HPDE6-E6E7 (cell line): Measurements from ENCODE around the gene DIRAS1.

Source experiments
- DNase-seq: peaks from one replicate; pipeline ENCODE4 v3.0.0; 2011; ENCODE audit warnings: missing footprints; ENCODE audit errors: extremely low spot score

DIRAS1 gene, protein sequence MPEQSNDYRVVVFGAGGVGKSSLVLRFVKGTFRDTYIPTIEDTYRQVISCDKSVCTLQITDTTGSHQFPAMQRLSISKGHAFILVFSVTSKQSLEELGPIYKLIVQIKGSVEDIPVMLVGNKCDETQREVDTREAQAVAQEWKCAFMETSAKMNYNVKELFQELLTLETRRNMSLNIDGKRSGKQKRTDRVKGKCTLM

DNA sequence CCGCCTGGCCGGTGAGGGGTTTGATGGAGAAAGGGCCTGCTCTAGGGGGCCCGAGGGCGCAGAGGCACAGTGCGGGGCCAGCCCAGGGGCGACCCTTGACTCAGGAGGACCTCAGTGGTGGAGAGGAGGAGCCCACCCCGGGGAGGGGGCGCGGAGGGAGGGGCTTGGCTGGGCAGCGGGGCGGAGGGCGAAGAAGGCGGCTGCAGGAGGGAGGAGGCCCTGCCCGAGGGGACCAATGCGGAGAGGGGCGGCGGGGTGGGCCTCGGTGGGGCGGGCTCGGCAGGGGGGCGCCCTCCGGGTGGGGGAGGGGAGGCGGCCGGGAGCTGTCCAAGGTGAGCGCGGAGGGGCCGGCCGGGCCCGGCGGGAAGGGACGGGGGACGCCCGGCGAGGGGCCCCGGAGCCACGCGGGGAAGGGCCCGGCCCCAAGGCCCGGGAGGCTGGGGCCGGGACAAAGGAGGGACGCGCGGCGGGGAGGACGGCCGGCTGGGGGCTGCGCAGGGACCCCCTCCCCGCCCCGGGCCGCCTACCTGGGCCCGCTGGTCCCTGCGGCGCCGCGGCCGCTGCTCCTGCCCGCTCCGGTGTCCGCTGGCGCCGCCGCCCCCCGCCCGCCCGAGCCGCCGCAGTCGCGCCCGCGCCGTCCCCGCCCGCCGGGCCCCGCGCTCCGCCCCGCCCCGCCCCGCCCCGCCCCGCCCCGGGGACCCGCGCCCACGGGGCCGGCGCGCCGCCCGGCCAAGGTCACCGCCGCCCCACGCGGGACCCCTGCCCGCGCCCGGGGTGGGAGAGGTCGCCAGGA lies at the start of gene DIRAS1:
TSS of gene DIRAS1 (minus strand) at position 596 of the 793 bp plus-strand sequence. CDS start 3,566 bp downstream, outside the sequence.
- no peak for DNase-seq

DNA sequence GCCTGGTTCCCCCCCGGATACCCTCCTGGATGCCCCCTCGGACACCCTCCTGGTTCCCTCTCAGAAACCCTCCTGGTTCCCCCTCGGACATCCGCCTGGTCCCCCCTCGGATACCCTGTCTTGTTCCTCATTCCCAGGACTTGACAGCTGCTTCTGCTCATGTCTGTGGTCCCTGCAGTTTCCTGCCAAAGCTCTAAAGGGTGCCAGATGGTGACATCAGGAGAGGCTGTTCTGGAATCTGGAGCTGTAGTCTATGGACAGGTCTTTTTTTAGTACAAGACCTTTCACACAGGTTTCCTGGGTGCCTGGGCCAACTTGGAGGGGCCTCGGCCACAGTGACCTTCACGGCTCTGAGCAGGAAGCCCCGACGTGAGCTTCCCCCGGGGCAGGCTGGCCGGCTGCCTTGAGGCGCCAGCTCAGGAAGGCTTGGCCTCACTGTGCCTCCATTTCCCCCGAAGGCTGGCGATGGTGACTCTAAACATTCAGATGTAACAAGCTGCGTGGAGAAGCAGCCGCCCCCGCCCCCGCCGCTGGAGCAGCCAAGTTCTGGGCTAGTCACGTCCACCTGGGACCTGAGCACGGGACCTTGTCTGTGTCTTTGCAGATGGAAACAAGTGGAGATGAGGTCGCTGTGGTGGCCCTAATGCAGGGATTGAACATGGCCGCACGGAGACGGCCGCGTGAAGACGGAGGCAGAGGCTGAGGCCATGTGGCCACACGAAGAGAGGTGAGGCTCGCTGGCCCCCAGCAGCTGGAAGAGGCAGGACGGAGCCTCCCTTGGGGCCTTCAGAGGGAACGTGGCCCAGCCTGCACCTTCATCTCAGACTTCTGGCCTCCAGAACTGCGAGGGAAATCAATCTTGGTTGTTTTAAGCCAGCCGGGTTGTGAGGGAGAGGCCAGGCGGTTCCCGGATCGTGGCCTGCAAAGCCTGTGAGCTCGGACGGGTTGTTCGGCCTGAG lies 49.2 kb upstream of the DIRAS1 start:
- DNase-seq: no peak

DNA sequence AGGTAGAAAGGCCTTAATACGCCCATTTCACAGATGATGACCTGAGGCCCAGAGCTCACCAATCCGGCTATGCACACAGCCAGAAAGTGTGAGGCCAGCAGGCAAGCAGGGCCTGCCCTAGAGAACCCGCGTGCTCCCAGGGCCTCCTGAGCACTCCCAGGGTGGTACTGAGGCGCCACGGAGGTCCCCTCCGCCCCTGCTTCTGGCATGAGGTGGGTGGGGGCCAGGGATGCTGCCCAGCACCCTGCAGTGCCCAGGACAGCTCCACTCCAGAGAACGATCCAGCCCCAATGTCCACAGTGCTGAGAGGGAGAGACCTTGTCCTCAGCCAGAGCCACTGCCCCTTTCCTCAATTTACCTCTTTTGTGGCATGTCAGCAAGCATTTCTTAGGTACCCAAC lies 48.0 kb upstream of the DIRAS1 start:
- DNase-seq: no peak

DNA sequence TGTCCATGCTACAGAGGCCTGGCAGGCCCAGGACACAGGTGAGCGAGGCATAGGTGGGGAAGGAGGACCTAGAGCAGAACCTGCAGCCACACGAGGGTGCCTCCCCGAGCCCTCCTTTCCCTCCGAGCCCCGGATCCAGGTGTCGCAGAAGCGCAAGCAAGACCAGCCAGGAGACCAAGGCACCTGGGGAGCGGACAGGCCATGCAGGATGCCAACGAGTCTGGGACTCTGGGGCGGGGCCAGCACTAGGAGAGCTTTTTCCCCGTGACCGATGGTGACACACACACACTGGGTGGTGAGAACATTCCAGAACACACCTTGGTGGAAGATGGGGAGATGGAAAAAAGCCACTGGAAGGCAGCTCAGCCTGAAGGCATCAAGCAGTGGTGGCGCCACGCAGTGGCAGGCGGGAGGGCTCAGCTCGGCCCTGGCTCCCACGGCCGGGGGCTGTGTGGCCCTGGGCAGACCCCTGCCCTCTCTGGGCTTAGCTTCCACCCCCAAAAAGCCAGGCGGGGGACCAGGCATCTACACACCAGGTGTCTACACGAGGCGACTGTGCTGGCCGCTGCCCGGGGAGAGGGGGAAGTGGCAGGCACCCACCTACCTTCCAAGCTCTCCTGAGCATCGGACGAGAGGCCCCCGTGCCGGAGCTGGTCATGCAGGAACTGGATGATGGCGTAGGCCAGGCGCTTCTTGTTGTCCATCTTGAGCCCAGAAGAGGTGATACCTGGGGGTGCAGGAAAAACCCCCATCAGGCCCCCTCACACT lies 47.4 kb upstream of the DIRAS1 start:
- no peak for DNase-seq

DNA sequence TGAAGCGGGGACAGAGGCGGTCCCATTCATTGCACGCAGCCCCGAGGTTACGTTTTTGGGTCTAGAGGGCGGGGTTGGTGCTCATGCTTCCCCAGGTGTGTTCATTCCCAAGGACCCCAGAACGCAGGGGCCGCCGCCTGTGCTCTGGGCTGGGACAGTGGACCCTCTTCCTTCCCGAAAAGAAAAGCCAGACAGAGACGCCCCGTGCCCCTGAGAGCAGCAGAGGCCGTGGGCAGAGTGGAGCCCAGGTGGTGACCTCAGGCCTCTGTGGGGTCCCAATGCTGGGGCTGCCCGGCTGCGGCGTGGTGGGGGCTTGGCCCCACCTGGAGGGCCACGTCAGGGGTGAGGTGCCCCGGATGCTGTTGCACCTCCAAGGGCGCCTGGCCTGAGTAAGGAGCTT lies 46.5 kb upstream of the DIRAS1 start:
- no peak for DNase-seq

DNA sequence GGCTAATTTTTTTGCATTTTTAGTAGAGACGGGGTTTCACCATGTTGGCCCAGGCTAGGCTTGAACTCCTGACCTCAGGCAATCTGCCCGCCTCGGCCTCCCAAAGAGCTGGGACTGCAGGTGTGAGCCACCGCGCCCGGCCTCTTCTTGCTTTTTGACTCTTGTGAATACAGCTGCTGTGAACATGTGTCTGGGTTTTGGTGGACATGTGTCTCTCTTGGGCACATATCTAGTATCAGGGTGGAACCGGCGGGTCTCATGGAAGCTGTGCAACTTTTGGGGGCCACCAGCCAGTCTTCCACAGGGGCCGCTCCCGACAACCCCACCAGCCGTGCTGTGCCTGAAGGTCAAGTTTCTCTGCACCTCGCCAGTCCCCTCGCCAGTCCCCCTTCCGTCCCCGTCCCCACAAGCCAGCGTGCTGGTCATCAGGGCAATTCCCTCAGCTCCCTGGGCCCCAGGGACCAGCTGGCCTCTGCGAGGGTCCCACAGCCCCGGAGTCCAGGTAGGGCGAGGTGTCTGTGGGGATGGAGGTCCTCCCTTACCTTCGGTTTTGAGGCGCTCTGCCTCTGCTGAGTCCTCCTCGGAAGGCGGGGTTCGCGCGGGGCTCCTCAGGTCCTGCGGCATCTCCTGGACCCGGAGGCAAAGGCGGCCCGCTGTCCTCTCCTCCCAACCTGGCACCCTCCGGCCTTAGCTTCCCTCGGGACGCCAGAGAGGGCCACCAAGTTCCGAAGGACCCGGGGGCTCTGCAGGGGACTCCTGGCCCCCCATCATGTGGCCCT lies 45.6 kb upstream of the DIRAS1 start:
- no peak for DNase-seq

DNA sequence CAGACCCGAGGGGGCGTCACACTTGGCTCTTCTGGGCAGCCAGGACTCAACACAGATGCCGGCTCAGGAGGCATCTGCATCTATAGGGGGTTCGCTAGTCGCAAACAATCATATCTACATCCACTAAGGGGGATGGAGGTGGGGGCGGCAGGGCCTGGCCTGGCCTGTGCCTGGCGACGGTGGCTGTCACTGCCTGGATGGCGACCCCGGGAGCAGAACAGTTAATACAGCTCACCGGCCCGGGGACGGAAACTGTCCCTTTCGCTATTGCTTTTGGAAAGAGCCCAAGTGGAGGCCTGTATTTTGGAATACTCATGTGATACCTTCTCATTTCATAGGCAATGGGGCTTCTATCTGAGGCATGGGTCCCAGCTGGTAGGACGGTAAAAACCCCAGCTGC lies 44.2 kb upstream of the DIRAS1 start:
- DNase-seq: no peak

DNA sequence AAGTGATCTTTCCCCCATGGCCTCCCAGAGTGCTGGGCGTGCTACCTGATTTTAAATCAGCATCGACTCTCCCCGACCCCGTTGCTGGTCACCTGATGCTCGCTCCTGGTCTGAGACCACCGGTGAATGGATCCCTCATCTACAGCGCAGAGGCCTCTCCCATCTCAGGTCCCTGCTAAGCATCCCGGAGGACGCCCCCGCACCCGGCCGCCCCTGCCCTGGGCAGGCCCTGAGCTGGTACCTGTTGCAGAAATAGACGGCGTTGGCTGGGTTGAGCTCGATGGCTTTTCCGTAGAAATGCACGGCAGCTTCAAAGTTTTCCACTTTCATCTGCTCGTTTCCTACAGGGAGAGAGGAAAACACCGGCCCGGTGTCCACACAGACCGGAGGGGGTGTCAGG lies 43.8 kb upstream of the DIRAS1 start:
- no peak for DNase-seq

DNA sequence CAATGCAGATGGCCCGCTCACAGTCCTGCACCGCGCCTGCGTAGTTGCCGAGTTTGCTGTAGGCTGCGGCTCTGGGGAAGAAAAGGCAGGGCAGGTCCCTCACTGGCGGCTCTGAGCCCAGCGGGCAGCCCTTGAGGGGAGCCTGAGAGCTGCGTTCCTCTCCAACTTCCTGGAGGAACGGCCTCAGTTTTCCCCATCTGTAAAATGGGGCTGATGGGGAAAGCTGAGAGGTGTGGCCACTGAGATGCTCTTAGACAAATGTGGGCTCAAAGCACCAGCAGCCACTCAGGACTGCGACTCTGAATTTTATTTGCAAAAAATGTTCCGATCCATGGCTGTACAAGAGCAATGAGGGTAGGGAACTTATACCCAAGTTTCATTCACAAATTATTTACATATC lies 42.5 kb upstream of the DIRAS1 start:
- DNase-seq: no peak

DNA sequence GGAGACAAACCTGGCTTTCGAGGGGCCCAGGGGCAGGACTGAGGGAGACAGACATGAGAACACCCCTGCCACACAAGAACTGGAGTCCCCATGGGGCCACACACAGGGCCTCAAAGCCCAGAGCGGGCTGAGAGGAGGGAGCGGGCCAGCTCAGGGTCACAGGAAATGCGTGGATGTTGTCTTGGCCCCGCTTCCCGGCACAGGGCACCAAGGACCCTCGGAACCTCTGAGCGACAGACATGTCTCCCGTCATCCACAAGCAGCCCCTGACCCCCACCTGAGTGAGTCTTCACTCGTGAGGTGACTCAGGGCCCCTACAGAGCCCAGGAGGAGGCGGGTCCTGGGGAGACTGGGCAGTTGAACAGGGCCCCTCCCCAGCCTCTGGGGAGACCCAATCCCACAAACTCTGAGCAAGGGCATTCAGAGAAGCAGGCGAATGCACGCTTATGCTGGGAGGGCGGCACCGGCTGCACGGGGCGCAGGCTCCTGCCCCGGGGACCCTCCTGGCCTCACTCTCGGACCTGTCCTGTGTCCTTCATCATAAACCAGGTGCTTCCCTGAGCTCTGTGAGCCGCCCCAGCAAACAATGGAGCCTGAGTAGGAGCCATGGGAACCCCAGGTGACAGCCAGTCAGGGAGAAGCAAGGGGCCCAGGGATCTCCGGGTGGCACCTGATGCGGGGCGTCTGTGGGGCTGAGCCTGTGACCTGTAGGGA lies 41.8 kb upstream of the DIRAS1 start:
- no peak for DNase-seq

DNA sequence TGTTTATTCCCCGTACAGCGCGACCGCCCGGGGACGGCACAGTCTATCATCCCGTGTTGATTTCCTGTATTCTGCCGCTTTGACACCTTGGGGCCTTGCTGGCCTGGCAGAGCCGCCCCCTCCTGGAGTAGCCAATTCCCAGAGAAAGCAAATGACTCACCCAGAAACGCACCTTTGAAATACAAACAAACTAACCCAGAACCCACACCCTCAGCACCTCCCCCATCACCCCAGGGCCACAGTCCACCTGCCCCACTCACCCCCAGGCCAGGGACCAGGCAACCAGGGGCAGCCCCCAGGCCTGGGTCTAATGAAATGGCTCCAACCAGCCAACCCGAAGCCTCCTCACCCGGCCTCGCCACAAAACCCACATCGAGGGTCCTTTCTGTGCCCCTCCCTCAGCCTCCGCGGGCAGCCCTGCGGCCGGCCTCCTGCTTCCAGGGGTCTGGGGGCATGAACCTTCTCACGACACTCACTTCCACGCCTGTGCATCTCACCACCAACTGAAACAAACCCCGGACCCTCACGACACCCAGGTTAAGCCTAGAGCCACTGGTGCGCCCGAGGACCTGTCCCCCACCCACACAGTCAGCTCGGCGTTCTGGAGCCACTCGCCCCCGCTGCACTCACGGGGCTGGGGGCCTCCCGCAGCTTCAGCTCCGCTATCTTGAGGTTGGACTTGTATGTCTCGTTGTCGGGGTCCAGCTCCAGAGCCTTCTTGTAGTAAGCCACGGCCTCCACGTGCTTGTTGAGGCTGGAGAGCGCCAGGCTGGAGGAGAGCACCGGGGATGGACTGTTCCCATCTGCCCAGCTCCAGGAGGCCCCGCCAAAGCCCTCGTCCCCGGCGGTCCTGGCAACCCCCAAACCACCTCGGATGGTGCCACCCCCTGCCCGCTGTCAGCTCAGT lies 41.0 kb upstream of the DIRAS1 start:
- no peak for DNase-seq

DNA sequence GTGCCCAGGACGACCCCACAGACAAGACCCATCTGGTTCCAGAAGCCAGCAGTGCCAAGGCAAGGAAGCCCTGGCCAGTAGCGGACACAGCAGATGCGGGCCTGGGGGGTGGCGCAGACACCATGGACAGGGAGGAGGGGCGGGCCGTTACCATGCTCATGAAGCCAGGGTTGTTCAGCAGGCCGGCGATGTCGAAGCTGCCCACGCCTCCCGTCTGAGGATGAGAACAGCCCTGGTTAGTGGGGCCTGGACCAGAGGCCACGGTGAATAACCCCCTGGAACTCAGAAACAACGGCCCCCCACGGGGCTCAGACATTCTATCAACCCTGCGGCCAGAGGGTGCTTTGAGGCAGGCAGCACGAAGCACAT lies 40.1 kb upstream of the DIRAS1 start:
- no peak for DNase-seq

DNA sequence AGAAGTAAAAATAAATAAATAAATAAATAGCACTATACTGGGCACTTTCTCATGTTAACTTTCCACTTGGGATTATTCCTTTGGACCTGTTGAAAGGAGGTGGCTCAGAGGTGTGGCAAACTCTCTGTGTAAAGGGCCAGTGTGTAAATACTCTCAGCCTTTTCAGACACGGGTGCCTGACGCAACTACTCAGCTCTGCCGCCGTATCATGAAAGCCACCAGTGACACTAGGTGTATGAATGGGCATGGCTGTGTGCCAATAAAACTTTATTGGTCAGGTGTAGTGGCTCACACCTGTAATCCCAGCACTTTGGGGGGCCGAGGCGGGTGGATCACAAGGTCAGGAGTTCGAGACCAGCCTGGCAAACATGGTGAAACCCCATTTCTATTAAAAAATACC lies 38.8 kb upstream of the DIRAS1 start:
- no peak for DNase-seq

DNA sequence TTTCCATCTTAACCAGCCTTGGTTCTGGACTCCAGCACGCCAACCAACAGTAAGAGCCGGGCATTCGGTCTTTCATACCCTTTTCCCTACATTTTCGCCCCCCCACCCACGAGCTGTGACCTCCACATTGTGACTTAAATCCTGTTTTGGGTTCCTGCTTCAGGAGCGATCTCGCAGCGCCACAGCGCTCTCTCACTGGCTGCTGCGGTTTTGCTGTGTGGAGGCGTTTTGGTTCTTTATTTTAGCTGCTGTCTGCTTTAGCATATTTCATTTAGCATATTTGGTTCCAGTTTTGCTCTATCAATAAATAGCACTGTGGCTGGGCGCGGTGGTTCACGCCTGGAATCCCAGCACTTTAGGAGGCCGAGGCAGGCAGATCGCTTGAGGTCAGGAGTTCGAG lies 38.2 kb upstream of the DIRAS1 start:
- DNase-seq: no peak

DNA sequence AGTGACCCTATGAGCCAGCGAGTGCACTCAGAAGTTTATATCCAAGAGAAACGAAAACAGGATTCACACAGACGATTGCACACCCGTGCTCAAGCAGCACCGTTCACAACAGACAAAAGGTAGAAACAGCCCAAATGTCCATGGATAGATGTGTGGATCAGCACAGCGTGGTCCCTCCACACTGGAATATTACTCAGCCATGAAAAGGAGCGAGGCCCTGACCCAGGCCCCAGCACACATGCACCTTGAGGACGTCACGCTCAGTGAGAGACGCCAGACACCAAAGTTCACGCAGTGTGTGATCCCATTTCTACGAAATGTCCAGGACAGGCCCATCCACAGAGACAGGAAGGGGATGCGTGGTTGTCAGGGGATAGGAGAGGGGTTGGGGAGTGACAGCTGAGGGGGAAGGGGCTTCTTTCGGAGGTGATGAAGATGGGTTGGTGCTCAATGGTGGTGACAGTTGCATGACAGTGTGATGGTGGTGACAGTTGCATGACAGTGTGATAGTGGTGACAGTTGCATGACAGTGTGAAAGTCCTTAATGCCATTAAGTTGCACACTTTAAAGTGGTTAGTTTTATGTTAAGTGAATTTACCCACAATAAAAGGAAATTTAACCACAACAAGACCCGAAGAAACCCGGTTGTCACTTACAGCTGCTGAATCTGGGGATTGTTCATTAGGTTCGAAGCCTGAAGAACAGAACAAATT lies 37.6 kb upstream of the DIRAS1 start:
- DNase-seq: no peak

DNA sequence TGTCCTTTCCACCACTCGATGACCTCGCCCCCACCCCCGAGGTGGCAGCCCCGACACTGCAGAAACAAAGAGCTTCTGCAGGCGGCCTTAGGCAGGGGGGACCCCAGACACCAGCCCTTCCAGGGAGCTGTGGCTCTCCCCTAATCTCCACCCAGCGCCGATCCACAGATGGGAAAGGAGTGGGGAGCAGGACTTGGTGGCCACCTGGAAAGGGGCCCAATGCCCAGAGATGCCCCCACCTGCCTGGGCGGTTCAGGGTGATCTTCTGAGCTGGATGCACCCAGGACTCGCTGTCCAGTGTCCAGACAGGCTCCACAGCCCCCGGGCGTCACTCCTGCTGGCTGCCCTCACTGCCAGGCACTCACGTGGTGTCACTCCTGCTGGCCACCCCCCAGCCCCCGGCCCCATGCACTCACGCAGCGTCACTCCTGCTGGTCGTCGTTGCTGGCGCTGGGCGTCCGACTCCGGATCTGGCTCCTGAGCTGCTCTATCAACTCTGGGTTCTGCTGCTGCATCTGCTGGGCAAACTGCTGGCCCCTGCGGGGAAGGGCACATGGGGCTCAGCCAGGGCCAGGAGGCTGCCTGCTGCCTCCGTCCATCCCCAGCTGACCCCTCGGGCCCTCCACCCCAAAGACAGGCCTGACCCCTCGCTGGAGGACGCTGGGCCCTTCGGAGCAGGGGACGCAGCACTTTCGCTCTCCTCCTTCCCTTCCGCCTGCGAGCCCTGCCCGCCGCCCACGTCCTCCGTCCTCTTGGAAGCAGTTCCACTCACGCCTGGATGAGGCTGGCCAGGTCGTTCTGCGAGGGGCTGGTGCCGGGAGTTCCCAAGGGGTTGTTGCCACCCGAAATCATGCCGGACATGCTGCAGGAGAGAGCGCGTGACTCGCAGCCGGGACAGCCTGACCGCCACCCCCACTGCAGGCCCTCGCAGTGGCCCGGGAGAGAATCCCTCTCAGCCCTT lies 36.0 kb upstream of the DIRAS1 start:
- no peak for DNase-seq

DNA sequence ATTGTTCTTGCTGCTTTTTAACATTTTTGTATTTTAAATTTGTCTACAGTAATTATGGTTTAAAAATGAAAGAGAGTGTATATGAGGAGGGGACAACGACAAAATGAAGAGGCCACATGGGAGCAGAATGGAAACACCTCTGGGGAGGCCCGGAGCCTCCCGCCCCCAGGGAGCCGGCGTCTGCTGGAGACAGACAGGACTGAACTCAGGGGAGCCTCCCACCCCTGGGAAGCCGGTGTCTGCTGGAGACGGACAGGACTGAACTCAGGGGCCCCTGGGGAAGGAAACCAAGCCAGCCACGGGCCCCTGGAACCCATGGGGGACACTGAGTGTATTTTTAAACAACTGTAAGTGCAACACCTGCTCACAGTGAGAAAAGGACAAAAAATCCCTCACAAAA lies 35.3 kb upstream of the DIRAS1 start:
- DNase-seq: no peak
